Hepatocyte (in vitro differentiated cells): ENCODE data around the gene CHEK1.

Source experiments
- CTCF ChIP-seq: fragments of 200-600 bp; sonication (generic); IDR thresholded peaks from 2 replicates; pipeline ENCODE4 v1.5.1; 2016; ENCODE audit warnings: antibody characterized with exemption, mild to moderate bottlenecking; ENCODE audit not compliant: poor library complexity
- EZH2 ChIP-seq: fragments of 200-600 bp; sonication (generic); IDR thresholded peaks from 2 replicates; pipeline ENCODE4 v1.6.1; 2016; ENCODE audit warnings: antibody characterized with exemption, mild to moderate bottlenecking, borderline replicate concordance

GRCh38 chr11:125720781-125721180 is 95.8 kb downstream of the CHEK1 start:
- TF ChIP-seq EZH2 (no peak), CTCF (no peak)
